RWPE1 (cell line): ENCODE data around the gene GRXCR1.

Source experiments
- CTCF ChIA-PET: fragments of 350-600 bp; sonication (Branson Sonifier 250); formaldehyde crosslinking; extraction: SDS; loops from one replicate; lab custom pipeline; 2021; lab: Yijun Ruan, JAX
- POLR2A ChIA-PET: fragments of 400-600 bp; formaldehyde crosslinking; extraction: SDS; loops from one replicate; lab custom pipeline; 2020; ENCODE audit warnings: antibody characterized with exemption; ENCODE audit not compliant: low non-redundant PET; lab: Yijun Ruan, JAX
- DNase-seq: peaks from one replicate; pipeline ENCODE4 v3.0.0; 2012; ENCODE audit warnings: low spot score
- H3K27ac ChIP-seq: fragments of 450-650 bp; 2 replicates; pipeline ENCODE4 v1.5.1; 2017
- TF ChIP-seq, protein P1 (sequence below): fragments of 450-650 bp; conservative IDR thresholded peaks from 2 replicates; pipeline ENCODE4 v1.5.1; 2017; ENCODE audit warnings: low read depth, mild to moderate bottlenecking

Gene GRXCR1

DNA sequence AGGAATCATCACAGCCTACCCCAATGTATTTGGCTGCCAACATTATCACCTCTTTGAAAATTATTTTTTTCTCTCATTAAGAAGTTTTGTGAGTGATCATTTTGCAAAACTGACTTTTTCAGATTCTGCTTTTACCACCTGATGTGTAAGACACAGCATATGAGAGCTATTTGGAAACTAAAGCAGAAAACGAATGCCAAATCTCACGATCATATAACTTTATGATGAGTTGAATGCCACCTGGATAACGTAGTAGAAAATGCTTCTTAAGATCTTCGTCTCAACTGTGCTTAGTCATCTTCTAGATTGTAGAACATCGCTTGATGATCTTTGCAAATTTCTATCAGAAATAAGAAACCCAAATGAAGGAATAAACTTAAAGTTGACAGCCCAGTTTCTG, 21.3 kb upstream of the GRXCR1 start:
- ChIA-PET POLR2A (no interaction called here), CTCF (no interaction called here)
- no peak for DNase-seq
- H3K27ac ChIP-seq: no peak overlapping the region
- TF ChIP-seq, protein P1, sequence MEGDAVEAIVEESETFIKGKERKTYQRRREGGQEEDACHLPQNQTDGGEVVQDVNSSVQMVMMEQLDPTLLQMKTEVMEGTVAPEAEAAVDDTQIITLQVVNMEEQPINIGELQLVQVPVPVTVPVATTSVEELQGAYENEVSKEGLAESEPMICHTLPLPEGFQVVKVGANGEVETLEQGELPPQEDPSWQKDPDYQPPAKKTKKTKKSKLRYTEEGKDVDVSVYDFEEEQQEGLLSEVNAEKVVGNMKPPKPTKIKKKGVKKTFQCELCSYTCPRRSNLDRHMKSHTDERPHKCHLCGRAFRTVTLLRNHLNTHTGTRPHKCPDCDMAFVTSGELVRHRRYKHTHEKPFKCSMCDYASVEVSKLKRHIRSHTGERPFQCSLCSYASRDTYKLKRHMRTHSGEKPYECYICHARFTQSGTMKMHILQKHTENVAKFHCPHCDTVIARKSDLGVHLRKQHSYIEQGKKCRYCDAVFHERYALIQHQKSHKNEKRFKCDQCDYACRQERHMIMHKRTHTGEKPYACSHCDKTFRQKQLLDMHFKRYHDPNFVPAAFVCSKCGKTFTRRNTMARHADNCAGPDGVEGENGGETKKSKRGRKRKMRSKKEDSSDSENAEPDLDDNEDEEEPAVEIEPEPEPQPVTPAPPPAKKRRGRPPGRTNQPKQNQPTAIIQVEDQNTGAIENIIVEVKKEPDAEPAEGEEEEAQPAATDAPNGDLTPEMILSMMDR: no peak

DNA sequence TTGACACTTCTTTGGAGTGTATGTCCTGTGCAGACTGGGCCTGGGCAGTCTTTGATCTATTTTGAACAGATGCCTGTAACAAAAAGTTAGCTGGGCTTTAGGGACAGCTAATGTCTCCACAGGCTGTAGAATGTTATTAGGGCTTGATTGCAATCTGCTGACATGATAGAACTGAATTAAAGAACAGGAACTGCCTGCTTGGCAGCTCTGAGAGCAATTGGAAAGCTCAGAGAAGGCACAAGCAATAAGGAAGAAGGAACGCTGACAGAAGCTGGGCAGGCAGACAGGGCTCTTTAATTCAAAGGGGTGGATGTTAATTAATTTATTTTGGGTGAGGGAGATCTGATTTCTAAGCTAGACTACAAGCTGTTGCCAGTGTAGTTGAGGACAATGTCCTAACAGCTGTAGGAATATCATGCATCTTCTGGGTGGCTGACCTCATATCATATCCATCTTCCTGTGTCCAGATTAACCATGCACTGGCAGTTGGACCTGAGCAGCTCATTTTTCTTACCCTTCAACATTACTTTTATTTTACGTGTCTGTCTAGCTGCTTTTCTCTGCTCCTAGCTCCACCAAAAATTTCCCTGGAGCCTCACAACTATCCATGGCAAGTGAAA, 20.7 kb upstream of the GRXCR1 start:
- no peak overlapping the region for H3K27ac ChIP-seq
- TF ChIP-seq, protein P1: no peak
- ChIA-PET CTCF (interaction anchor here (0.6 kb wide), 1 partner anchor 37 kb away, joined by 3 read pairs; no protein-coding TSS in a partner anchor), POLR2A (no interaction called here)
- DNase-seq: no peak

DNA sequence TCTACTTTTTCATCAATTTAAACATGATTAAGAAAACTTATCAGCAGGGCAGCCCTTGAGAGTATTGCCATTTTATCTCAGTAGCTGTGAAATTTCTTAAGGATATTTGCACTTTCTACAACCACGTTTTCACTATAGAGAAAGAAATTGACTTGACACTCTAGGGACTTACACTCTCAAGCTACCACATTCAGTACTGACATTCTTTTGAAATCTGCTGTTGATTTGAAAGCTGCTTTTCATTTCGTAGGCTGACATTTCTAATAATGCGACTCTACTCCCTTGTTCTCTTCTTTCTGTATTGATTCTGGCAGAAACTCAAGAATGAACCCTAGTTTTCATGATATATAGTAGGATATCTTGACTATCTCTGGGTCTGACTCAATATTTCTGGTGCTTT, 13.7 kb upstream of the GRXCR1 start:
- POLR2A ChIA-PET: no interaction called here
- H3K27ac ChIP-seq: no peak overlapping the region
- TF ChIP-seq, protein P1: no peak
- DNase-seq: no peak
- CTCF ChIA-PET: no interaction called here

DNA sequence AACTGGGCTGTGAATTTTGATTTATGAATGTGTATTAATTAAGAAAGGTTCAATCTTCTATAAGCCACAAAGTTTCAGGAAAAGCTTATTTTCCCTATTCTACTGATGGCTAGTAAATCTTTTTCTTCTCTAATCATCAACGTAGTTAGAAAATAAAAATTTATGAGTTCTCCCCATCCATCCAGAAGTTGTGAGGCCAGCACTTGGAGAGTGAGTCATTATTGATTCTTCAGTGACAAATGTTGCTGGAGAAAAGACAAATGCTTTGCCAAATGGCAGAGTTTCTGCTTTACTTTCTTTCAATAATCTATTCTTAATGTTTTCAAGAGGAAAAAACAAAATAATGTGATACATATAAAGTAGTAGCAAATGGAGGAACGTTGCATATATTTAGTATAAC, 11.3 kb upstream of the GRXCR1 start:
- H3K27ac ChIP-seq: no peak overlapping the region
- DNase-seq: no peak
- TF ChIP-seq, protein P1: no peak
- ChIA-PET CTCF (interaction anchor here (0.6 kb wide), 2 partner anchors 269 to 574 kb away, joined by 4 read pairs; no protein-coding TSS in a partner anchor), POLR2A (no interaction called here)

DNA sequence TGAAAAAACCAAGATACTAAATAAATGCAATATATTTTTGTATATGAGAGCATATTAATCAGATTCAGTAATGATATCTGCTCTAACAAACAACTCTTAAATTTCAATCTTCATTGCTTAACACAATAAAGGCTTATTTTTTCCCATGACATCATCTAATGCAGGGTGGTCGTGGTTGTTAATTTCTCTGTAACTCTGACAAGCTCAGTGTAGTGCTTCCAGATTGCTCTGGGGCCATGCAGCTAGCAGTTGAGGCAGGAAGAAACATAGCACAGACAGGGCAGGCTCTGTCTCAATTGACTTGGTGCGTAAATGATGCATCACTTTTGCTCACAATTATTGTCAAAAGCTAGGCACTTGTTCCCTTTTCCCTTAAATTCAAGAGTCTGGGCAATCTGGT, 869 bp upstream of the GRXCR1 start:
- H3K27ac ChIP-seq: no peak overlapping the region
- ChIA-PET POLR2A (no interaction called here), CTCF (interaction anchor here (0.6 kb wide), 1 partner anchor 405 kb away, joined by 4 read pairs; no protein-coding TSS in a partner anchor)
- no peak for DNase-seq
- TF ChIP-seq, protein P1: no peak

DNA sequence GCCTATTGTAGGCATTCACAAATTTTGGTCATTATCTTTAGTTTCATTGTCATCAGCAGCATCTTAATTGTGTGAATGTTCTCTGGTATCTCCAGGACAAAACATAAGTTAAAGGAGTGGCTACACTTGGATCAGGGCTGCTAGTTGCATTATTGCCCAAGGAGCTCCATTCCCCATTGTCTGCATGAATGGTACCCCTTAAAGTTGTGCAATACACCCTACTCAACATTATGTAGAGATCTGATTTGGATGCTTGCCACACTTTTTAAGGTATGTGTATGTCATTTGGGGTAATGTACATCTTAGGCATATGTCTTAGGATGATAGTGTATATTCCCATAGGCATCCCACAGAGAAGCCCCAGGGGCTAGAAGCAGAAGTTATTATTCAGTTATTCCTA, 2.9 kb downstream of the GRXCR1 start:
- DNase-seq: no peak
- TF ChIP-seq, protein P1: no peak
- H3K27ac ChIP-seq: no peak overlapping the region
- CTCF ChIA-PET: interaction anchor here (0.5 kb wide), 1 partner anchor 772 kb away, joined by 3 read pairs; no protein-coding TSS in a partner anchor
- POLR2A ChIA-PET: no interaction called here
